ENCODE measurements around the gene DIAPH2.
"Not testable (repeated sequence)": the region's sequence is repeated elsewhere in the genome, so short reads cannot be mapped to it uniquely, and the experiment has no call there.

The DIAPH2 gene

GRCh38 chrX:96824166-96824565 is 139.5 kb downstream of the DIAPH2 start:
- no peak for DNase-seq (ENCODE audit: low read depth in 2 of 2)

GRCh38 chrX:96833333-96833732 is 148.7 kb downstream of the DIAPH2 start:
- no peak for DNase-seq (ENCODE audit: low read depth in 2 of 2)

GRCh38 chrX:96834137-96834536 is 149.5 kb downstream of the DIAPH2 start:
- no peak for DNase-seq (ENCODE audit: low read depth in 2 of 2)

- DNase-seq (ENCODE audit: low read depth in 2 of 2) = no peak
Measured at GRCh38 chrX:96835660-96836289, 151.1 kb downstream of the DIAPH2 start.

GRCh38 chrX:96837808-96838207 is 153.2 kb downstream of the DIAPH2 start:
- DNase-seq (ENCODE audit: low read depth in 2 of 2) = no peak

GRCh38 chrX:96838537-96838936 is 153.9 kb downstream of the DIAPH2 start:
- DNase-seq (ENCODE audit: low read depth in 2 of 2) = no peak

- DNase-seq (ENCODE audit: low read depth in 2 of 2) = no peak
Measured at GRCh38 chrX:96841325-96841724, 156.7 kb downstream of the DIAPH2 start.

GRCh38 chrX:96841866-96842265 is 157.2 kb downstream of the DIAPH2 start:
- DNase-seq (ENCODE audit: low read depth in 2 of 2) = not testable (repeated sequence)

GRCh38 chrX:96843566-96843965 is 158.9 kb downstream of the DIAPH2 start:
- no peak for DNase-seq (ENCODE audit: low read depth in 2 of 2)

GRCh38 chrX:96846841-96847240 is 162.2 kb downstream of the DIAPH2 start:
- no peak for DNase-seq (ENCODE audit: low read depth in 2 of 2)

- DNase-seq (ENCODE audit: low read depth in 2 of 2) = not testable (repeated sequence)
Measured at GRCh38 chrX:96859422-96859821, 174.8 kb downstream of the DIAPH2 start.

- DNase-seq (ENCODE audit: low read depth in 2 of 2) = no peak
Measured at GRCh38 chrX:96861218-96861617, 176.6 kb downstream of the DIAPH2 start.

GRCh38 chrX:96861661-96862060 is 177.0 kb downstream of the DIAPH2 start:
- no peak for DNase-seq (ENCODE audit: low read depth in 2 of 2)

GRCh38 chrX:96883608-96884007 is 199.0 kb downstream of the DIAPH2 start, which contains the start of gene RPA4:
Gene RPA4, plus strand, starts transcription at chrX:96883908. Its CDS starts 403 bp downstream, at chrX:96884311.
- no peak for DNase-seq (ENCODE audit: low read depth in 2 of 2)

GRCh38 chrX:96884027-96884426 is 199.4 kb downstream of the DIAPH2 start:
- no peak for DNase-seq (ENCODE audit: low read depth in 2 of 2)

- DNase-seq (ENCODE audit: low read depth in 2 of 2) = no peak
Measured at GRCh38 chrX:96889726-96890125, 205.1 kb downstream of the DIAPH2 start.

- no peak for DNase-seq (ENCODE audit: low read depth in 2 of 2)
Measured at GRCh38 chrX:96906741-96907140, 222.1 kb downstream of the DIAPH2 start.

- no peak for DNase-seq (ENCODE audit: low read depth in 2 of 2)
Measured at GRCh38 chrX:96907516-96908272, 223.1 kb downstream of the DIAPH2 start.

- DNase-seq (ENCODE audit: low read depth in 2 of 2) = no peak
Measured at GRCh38 chrX:96909291-96909690, 224.6 kb downstream of the DIAPH2 start.

GRCh38 chrX:96918864-96919263 is 234.2 kb downstream of the DIAPH2 start:
- DNase-seq (ENCODE audit: low read depth in 2 of 2) = no peak

GRCh38 chrX:96919672-96920071 is 235.0 kb downstream of the DIAPH2 start:
- no peak for DNase-seq (ENCODE audit: low read depth in 2 of 2)

GRCh38 chrX:96924581-96924980 is 239.9 kb downstream of the DIAPH2 start:
- DNase-seq (ENCODE audit: low read depth in 2 of 2) = no peak

- no peak for DNase-seq (ENCODE audit: low read depth in 2 of 2)
Measured at GRCh38 chrX:96929036-96929435, 244.4 kb downstream of the DIAPH2 start.

Measured in stimulated activated CD8-positive, alpha-beta memory T cell treated with anti-CD3 and anti-CD28 coated beads, Interleukin-15, amount 100 ng/mL, for 4 hours (primary cell).